ENCODE results near the gene POR.
"Not testable (repeated sequence)": the region's sequence is repeated elsewhere in the genome, so short reads cannot be mapped to it uniquely, and the experiment has no call there.

The POR gene

DNA sequence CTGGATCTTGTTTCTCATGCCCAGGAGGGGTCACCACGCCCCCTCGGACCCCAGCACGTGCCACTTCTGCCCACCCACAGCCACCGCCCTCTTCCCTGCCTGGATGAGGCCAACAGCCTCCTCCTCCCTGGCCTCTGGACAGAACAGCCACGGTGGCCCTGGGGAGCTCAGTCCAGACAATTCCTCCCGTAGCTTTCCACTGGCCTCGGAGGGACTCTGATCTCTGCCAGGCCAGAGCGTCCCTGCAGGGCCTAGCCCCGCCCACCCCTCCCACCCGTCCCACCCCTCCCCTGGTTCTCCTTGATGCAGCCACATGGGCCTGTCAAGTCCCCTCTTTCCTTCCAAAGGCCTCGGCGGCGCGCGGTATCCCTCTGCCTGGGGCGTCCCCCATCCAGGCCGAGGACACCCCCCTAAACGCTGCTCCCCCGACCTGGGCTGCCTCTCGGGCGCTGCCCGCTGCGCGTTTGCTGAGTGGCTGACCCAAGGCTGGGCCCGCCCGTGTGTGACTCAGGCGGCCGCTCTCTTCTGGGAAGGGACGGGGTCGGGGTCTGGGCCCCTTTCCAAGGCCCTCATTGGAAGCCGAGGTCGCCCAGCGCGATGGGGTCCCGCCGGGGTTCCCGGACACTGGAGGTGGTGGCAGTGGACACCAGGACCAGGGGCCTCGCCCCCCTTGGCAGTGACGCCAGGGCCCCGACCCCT lies 78.9 kb downstream of the POR start:
- peak; percentile 71 for DNase-seq

DNA sequence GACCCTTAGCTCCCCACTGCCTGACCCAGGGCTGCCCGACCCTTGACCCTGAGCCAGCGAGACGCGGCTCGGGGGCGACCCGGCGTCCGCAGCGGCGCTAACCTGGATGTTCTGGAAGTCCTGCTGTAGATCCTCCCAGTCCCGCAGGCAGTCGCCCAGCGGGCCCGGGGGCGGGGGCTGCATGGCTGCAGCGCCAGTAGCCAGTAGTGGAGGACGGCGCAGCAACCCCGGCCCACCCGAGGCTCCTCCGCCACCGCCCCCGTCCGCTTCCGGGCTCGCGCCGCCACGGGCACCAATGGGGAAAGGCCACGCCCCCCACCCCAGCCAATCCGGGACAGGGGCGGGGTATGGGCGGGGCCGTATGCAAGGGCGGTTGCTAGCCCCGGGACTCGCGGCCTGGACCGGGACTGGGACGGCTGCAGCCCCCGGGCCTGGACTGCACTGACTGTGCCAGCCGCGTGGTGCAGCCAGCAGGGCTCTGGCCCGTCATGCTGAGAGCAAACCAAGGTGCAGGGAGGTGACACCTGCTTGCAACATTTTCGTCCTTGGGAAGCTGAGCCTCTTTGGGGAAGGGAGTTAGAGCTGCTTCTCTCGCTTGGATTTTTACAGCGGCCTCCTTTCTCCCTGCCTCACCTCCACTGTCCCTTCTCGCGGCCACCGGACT lies 79.6 kb downstream of the POR start, which contains the start of gene TMEM120A:
TSS of gene TMEM120A (minus strand) at position 208 of the 664 bp plus-strand sequence. CDS start at position 183, 25 bp downstream.
- DNase-seq: peak; percentile 96

- no peak for DNase-seq
Observed at GRCh38 chr7:75995052-75995471, 80.1 kb downstream of the POR start.

- no peak for DNase-seq
Observed at GRCh38 chr7:75995996-75996395, 81.0 kb downstream of the POR start.

- no peak for DNase-seq
Observed at GRCh38 chr7:75996476-75996875, 81.5 kb downstream of the POR start.

- DNase-seq: no peak
Observed at GRCh38 chr7:75998038-75998437, 83.1 kb downstream of the POR start.

- DNase-seq: no peak
Observed at GRCh38 chr7:76000566-76000965, 85.6 kb downstream of the POR start.

DNA sequence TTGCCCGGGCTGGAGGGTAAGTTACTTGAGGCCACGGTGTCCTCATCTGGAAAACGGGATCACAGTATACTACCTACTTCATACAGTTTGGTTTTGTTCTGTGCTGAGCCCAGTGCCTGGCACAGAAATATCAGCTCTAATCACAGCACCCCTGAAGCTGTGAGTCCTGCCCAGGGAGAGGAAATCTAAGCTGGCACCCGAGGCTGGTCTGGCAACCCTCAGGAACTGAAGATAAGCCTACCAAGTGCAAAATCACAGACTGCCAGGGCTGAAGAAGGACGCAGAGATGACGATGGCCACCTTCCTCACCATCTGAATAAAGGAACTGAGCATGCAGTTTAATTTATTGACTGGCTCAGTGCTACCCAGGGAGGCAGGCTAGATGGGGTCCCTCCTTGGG lies 87.2 kb downstream of the POR start:
- no peak for DNase-seq

- no peak for DNase-seq
Observed at GRCh38 chr7:76002822-76003221, 87.9 kb downstream of the POR start.

DNA sequence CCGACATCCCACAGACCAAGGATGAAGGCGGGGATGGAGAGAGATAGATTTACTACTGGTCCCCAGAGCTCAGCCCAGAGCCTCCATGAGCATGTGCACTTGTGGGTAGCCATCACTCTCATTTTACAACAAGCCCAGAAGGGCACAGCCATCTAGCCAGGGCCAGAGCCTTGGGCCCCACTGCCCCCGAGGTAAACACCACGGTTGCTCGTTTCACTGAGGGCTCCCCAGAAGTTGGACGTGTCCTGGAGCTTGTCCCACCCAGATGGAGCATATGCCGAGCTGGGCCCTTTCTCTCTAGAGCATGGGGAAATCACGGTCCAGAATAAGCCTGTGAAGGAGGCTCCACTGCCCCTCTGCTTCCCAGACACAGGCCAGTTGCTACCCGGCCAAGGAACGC lies 88.4 kb downstream of the POR start:
- no peak for DNase-seq

DNA sequence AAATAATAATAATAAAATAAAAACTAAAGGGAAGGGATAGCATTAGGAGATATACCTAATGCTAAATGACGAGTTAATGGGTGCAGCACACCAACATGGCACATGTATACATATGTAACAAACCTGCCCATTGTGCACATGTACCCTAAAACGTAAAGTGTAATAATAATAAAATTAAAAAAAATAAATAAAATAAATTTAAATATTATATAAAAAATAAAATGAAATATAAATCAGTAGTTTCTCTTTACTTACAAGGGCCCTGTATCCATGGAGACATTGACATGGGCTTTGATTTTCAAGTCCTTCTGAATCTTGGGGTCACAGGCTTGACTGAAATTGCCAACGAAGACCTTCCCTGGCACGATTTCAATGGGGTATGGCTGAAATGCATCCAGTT lies 90.0 kb downstream of the POR start:
- not testable (repeated sequence) for DNase-seq

DNA sequence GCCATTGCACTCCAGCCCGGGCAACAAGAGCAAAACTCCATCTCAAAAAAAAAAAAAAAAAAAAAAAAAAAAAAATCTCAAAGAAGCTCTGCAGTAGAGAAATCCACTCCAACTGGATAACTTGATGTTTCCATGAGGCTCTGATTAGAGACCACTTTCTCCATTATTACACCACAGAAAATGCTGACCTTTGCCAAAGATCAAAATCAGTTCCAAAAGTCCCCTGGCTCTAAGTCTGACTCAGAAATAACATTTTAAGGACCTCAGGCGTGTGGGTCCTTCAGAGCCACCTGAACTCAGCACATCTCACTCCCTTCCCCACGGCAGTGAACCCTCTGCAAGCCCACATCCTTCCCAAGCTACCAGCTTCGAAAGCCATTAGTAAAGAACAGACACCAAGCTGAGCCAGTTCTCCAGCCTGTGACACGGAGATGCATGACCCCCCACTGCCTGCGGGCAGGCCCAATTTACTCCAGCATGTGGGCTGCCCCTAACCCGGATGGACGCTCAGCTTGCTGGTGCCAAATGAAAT lies 93.3 kb downstream of the POR start:
- no peak for DNase-seq

DNA sequence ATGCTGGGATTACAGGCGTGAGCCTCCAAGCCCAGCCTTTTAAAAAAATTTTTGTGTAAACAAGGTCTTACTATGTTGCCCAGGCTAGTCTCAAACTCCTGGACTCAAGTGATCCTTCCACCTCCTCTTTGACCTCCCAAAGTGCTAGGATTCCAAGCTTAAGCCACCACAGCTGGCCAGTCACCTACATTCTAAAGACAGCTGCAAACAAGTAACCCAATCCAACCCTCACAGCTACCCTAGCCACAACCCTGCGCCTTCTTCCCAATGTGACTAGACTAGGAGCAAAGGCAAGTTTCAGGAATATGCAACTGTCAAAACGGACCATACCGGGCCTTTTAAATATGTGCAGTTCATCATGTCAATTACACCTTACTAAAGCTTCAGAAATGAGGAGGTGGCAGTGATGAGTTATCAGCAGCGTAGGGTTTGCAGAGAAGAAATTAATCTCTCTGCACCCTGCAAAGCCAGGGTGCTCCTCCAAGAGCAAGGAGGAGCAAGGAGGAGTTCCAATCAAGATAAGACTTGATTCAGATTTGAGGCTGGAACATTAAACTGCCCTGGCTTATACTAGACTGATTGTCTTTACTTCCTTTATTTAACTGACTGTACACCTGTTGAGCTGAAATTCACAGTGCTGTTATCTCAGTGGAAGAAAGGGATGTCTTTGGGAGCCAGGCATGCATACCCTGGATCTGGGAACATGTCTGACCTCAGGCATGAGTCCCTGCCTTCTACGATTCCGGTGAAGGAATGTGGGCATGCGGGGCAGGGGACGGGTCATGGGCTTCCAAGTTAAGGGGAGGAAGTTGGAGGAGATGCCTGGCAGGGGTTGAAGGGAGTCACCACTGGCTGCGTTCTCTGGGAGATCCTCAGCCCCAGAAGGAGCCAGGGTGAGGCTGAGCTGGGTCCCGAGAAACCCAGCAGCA lies 95.0 kb downstream of the POR start:
- DNase-seq: no peak

- DNase-seq: peak; percentile 56
Observed at GRCh38 chr7:76011442-76011861, 96.5 kb downstream of the POR start.

GRCh38 chr7:76016191-76016947 lies 101.4 kb downstream of the POR start:
- no peak for DNase-seq

DNA sequence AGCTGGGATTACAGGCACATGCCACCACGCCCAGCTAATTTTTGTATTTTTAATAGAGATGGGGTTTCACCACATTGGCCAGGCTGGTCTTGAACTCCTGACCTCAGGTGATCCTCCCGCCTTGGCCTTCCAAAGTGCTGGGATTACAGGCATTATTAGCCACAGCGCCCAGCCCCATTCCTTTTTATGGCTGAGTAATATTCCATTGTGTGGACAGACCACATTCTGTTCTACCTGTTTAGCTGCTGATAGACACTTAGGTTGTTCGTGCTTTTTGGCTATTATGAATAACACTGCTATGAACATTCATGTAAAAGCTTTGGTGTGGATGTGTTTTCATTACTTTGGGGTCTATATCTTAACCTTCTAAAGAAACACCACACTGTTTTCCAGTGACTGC lies 103.6 kb downstream of the POR start:
- DNase-seq: not testable (repeated sequence)

DNA sequence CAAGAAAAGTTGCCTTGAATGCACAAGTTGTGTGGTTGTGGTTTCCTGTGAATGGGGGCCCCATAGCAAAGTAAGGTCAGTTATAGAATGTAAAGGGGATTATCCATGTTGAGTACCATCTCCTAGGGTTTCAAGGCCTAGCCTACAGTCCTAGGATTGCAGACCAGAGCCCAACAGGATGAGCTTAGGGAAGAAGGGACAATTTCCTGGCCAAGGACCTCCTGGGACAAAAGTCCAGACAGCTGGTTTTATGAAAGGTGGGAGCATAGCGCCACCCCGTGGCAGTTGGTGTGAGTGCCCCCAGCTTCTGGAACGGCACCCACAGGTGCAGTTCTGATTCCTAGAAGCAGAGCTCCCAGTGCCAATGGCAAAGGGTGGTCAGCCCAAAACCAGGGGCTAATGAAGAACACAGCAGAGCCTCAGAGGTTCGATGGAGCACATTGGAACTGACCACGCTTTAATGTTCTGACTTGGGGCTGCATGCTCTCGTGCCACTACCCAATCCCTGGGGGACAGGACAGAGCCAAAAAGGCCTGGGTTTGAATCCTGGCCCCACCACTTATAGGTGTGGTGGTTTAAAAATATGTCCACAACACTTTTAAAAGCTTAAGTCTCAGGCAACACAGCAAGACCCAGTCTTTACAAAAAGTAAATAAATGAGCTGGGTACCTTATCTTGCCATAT lies 105.2 kb downstream of the POR start:
- peak; percentile 66 for DNase-seq

DNA sequence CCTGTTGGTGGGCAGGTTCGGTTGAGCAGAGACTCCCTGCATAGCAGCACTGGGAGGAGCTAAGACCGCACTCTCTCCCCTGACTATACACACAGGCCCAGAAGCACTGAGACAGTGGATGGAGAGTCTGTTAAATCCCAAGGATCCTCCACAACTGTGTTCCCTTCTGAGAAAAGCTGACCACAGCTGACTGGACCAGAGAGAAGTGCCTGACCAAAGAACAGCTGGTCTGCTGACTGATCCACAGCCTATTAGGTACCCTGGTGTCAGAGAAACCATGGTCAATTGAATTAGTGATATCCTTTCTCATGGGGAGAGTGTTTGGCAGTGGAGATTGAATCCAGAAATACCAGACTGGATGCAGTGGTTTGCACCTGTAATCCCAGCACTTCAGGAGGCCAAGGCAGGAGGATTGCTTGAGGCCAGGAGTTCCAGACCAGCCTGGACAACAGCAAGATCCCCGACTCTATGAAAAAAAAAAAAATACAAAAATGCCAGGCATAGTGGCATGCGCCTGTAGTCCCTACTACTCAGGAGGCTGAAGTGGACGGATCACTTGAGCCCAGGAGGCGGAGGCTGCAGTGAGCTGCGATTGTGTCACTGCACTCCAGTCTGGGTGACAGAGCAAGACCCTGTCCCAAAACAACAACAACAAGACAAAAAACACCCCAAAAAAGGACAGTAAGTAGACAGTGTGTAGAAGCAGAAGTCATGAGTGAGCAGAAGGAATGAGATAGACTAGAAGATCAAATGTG lies 107.2 kb downstream of the POR start:
- no peak for DNase-seq

DNA sequence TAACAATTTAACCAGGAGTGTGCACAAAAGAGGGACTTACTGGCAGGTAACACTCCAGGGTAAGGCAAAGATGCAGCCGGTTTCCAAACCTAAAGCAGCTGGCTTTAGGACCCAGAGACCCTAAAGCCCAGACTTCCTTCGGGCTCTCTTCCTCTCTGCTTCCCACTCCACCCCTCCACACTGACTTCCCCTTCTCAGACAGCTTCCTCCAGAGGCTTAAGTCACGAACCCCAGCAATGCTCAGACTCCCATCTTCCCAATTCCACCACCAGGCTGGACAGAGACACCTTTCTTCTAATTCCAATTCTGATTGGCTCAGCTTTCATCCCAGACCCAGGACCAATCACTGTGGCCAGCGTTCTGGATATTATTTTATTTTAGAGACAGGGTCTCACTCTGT lies 108.0 kb downstream of the POR start:
- DNase-seq: no peak

GRCh38 chr7:76029682-76030081 lies 114.7 kb downstream of the POR start:
- DNase-seq: not testable (repeated sequence)

DNA sequence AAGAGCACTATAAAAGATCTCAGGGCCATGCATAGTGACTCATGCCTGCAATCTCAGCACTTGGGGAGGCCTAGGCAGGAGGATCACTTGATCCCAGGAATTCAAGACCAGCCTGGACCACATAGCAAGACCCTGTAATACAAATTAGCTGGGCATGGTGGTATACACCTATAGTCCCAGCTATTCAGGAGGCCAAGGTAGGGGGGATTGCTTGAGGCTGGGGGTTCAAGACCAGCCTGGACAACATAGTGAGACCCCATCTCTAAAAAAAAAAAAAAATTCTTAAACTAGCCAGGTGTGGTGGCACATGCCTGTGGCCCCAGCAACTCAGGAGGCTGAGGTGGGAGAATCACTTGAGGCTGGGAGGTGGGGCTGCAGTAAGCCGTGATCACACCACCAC lies 117.0 kb downstream of the POR start:
- no peak for DNase-seq

Measured in left hindlimb (tissue), 1 donor.